HL-60/S4 treated with retinoic acid at 250 ng/mL for 4 days and 3 days (cell line): Measurements from ENCODE around the gene RPE.

Source experiments
- in situ Hi-C: fragments of 300-500 bp; cut with MboI; formaldehyde crosslinking; loops from 2 replicates; pipeline ENCODE4 v1.7.0; 2022; ENCODE audit warnings: low sequenced_read_pairs

Gene RPE

DNA sequence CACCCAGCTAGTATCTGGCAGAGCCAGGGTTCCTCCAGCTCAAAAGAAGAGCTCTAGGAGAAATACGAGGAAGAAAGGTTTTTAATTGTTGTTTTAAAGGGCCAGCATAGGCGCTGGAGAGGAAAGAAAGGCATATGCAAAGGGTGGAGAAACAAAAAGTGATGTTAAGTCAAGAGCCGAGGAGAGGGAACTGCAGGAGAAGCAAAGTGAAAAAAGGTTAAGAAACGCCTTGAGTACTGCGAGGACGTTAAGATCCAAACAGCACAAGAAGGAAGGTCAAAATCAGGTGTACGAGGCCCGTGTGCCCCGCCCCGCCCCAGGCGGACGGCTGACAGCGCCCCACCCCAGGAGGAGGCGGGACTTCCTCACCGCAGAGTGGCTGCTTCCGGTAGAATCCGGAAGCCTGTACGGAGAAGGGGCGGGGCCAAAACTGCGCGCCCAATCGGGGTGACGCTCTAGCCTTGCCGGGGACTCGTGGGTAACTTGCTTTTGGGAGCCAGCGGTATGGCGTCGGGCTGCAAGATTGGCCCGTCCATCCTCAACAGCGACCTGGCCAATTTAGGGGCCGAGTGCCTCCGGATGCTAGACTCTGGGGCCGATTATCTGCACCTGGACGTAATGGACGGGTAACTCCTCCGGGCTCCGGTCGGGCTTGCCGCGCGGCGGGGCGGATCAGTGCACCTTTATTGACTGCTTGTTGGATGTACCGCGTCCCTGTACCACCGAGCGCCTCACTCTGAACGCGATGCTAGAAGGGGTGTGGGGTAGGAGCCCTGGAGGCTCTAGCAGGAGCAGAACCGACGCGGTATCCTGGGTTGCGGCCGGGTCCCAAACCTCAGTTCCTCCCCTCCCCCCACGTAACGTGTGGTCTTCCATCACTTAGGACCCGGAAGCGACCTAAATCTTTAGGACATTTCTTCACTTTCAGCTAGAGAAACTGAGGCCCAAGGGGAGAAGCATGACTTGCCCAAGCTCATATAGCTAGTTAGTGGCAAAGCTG is at the start of gene RPE:
RPE (plus strand) TSS at position 481 of the 1,000 bp plus-strand sequence; CDS start at position 505, 24 bp downstream.
- in situ Hi-C loops, result no loop called here

GRCh38 chr2:209956271-209956670 is 46.2 kb upstream of the RPE start:
- in situ Hi-C loops, result no loop called here

GRCh38 chr2:209958016-209958415 is 44.4 kb upstream of the RPE start:
- in situ Hi-C loops, result no loop called here

DNA sequence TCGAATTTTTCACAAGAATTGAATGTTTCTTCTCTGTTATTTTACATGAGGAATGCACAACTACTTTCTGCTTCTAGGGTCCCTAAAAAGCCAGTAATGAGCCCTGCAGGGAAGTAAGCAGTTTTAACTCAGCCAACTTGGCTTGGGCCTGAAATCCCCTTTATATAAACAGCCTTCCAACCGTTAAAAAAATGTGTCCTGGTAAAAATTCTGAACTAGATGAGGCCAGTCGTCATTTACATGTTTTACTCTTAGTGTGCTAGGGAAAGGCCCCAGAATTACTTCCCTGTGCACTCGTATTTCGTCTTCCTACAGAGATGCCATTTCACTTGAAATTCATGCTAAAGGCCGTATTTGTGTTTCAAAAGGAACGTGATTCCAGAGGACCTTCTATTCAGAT is 42.4 kb upstream of the RPE start:
- in situ Hi-C loops, result no loop called here

DNA sequence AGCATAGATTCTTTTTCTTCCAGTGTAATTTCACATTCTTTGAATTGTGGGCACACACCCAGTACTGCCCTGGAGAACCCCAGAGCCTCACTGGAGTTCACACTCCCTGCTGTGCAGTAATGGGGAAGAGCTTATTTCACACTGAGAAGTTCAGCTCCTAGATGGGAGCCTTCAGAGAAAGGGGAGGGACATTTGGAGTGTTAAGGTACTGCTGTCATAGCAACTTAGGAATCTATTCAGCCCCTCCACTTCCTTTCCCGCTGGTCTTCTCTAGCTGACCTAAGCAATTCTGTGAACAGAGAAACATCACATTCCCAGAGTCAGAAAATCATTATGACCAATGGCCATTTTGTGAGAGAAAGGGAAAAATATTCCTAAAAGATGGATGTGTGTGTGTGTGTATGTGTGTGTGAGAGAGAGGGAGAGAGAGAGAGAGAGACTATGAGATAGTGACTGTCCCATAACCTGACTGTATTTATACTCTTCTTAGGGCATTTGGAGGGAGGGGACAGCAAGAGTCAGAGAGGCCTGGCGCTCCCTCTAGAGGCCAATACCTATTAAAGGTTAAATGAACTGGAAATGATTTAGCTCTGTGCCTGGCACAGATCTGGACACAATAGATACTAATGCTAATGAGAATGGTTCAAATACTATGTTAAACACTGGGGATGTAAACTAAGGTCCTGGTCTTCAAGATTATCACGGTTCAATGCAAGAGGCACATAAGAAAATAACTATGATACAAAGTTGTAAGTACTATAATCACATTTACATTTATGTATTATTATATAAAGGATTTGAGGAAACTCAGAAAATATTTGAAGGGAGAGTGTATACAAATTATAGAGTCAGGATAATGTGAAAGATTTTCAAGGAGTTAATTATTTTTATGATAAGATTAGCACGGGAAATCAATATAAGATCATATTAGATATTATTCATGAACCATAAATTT is 41.5 kb upstream of the RPE start:
- in situ Hi-C loops, result no loop called here

DNA sequence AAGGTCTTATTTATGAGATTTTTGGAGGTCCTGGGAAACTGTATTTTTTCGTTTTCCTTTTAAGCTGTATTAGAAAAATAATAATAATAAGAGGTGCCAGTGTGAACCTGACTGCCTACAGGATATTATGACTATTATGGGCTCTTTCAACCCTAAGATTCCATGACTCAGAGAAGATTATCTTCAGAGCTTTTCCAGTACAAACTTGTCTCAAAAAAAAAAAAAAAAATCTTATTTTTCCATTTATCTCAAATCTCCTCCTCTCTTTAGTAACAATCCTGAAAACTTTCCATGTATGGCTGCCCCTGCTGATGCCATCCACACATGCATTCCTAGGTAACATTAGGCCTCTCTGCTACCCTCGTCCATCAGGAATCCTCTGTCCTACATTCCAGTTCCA is 36.7 kb upstream of the RPE start:
- in situ Hi-C loops, result no loop called here

DNA sequence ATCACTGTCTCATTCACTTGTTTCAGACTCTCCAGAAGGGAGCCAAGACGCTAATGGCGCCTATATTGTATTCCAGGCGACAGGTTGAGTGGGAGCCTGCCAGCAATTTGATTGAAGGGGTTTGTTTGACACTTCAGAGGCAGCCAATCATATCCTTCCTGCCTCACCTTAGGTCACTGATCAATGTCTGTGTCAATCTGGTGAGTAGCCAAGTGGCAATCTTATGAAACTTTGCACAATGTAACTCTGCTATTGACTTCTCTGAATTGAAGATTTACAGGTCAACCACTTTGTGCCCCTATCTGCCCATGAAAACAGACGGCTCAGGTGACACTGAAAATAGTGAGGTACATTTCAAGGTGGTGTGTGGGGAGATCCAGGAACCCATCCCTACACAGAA is 32.7 kb upstream of the RPE start:
- in situ Hi-C loops, result loop anchor here (10.0 kb wide), 1 partner anchor 225 kb away; no protein-coding TSS in a partner anchor

- in situ Hi-C loops, result loop anchor here (10.0 kb wide), 1 partner anchor 225 kb away; no protein-coding TSS in a partner anchor
Measured at GRCh38 chr2:209970271-209970670, 32.2 kb upstream of the RPE start.

DNA sequence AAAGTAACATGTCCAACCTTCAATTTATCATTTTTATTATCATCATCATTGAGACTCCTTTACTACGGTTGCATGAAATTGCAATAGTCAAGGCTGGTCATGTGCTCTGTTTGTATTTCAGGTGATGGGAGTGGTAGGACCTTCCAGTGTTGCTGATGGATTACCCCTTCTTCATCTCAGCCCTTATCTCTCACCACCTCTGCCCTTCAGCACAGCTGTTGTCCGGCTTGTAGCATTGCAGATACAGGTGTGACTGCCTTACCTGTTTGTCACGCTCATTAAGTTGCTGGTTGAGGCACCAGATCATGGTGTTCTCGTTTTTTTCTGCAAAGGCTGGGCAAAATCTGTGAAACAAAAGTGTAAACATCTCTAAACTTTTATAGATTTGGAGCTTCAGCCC is 31.7 kb upstream of the RPE start:
- in situ Hi-C loops, result loop anchor here (10.0 kb wide), 1 partner anchor 224 kb away; no protein-coding TSS in a partner anchor

GRCh38 chr2:209973328-209973727 is 29.1 kb upstream of the RPE start:
- in situ Hi-C loops, result loop anchor here (10.0 kb wide), 1 partner anchor 221 kb away; no protein-coding TSS in a partner anchor

- in situ Hi-C loops, result loop anchor here (10.0 kb wide), 1 partner anchor 220 kb away; no protein-coding TSS in a partner anchor
Measured at GRCh38 chr2:209974576-209974975, 27.9 kb upstream of the RPE start.

- in situ Hi-C loops, result loop anchor here (10.0 kb wide), 1 partner anchor 218 kb away; no protein-coding TSS in a partner anchor
Measured at GRCh38 chr2:209976698-209977385, 25.6 kb upstream of the RPE start.

DNA sequence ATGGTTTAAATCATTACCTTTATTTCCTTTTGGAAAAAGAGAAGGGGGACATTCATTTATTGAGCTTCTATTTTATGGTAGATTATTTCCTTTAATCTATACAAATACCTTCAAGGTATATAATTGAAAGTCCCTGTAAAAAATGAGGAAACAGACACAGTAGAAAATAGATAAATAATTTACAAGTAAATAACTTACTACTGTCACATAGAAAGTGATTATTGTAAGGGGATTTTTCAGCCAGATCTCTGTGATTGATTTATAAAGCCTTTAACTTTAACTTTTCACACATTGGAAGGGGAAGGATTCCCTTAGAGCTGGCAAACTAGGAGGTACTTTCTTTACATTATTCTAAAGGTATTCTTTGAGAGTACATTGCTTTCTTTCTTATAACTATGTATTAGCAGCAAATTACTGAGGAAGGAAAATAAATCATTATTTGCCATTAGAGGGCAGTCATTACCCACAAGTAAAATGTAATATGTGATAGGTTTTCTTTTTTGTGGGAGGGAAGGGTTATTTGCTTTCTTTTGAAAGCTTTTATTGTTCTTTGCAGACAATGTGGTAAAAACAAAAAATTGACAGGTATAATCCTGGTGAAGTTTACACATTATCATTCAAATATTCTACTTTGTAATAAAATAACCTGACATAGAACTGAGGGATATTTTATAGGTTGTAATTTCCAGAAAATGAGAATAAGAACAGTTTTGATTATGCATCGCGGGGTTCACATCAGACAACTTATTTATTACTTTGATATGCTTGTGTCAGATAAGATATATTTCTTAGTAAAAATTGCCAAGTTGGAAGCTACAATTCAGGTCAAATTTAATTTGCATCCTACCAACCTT is 24.8 kb upstream of the RPE start:
- in situ Hi-C loops, result loop anchor here (10.0 kb wide), 1 partner anchor 217 kb away; no protein-coding TSS in a partner anchor

DNA sequence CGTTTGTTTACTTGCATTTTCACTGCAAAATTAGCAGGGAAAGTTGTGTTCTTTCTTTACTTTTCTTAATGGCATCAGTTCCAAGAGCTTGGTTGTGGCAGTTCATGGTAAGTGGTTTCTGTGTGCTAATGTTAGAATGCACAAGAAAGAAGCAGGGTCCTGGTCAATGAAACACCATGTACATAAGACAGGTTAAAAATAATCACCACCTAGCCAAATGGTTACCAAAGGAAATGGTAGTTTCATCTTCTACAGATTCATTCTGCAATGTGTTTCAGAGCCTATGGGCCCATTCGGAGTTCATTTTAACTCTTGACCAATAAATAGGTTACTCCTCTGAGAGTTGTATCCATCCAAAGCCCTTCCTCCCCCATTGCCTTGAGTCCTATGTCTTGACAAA is 18.1 kb upstream of the RPE start:
- in situ Hi-C loops, result no loop called here

- in situ Hi-C loops, result no loop called here
Measured at GRCh38 chr2:209985874-209986273, 16.6 kb upstream of the RPE start.

DNA sequence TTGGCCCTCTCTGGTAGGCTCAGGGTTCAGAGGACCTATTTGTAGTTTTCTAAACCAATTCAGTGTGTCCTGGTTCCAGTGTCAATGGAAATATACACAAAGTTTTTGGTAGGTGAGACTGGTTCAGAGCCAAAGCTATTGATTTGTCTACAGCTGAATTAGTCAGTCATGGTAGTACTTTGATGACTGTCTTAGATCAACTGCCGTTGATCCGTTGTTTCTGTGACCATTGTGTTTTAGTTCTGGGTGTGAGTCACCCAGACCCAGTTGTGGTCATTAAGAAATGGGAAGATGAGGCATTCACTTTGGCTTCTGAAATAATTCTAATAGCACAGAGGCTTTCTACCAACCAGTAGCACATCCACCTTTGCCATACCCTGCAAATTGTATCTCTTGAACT is 16.0 kb upstream of the RPE start:
- in situ Hi-C loops, result no loop called here

- in situ Hi-C loops, result no loop called here
Measured at GRCh38 chr2:209988010-209988409, 14.4 kb upstream of the RPE start.

DNA sequence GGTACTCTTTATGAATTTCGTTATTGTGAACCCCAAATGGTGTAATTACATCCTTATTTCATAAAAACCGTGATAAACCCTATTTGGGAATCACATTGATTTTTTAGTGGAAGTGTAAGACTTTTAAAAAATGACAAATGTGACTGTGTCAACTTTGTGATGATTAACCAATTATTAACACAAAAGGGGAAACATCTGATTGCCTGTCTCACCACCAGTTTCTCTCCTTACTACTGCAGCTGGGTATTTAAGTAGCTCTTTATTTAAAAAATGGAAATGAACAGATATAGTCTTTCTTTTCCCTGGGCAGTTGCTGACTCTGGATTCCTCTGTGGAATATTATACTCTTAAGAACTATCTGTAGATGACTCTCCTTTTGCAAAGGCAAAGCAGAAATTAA is 11.6 kb upstream of the RPE start:
- in situ Hi-C loops, result no loop called here

GRCh38 chr2:209993968-209994367 is 8.5 kb upstream of the RPE start:
- in situ Hi-C loops, result no loop called here
